Activated CD8-positive, alpha-beta memory T cell treated with anti-CD3 and anti-CD28 coated beads for 48 hours (primary cell): ENCODE results near the gene UTP20.
"Not testable (repeated sequence)": the region's sequence is repeated elsewhere in the genome, so short reads cannot be mapped to it uniquely, and the experiment has no call there.

Experiments used
- DNase-seq, 3 experiments: peaks; one replicate each; pipeline ENCODE4 v3.0.0-alpha.2; 2020; ENCODE audit warnings: low read depth in 2 of 3, low spot score in 2 of 3

UTP20 gene

GRCh38 chr12:101325590-101325989 lies 45.7 kb downstream of the UTP20 start:
- no peak for DNase-seq

DNA sequence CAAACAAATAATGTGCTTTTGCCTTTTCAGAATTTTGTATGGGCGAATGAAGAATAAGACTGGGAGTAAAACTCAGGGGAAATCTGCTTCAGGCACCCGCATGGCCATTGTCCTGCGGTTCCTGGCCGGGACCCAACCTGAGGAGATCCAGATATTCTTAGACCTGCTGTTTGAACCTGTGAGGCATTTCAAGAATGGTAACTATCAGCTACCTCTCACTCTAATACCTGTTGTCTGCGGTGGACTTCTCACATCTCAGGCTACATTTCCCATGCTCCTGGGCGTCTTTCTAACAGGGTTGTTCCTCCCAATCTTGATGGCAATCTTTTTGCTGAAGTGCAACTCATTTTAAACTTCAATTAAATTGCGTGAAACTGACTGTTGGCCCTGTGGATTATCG lies 47.1 kb downstream of the UTP20 start:
- no peak for DNase-seq

DNA sequence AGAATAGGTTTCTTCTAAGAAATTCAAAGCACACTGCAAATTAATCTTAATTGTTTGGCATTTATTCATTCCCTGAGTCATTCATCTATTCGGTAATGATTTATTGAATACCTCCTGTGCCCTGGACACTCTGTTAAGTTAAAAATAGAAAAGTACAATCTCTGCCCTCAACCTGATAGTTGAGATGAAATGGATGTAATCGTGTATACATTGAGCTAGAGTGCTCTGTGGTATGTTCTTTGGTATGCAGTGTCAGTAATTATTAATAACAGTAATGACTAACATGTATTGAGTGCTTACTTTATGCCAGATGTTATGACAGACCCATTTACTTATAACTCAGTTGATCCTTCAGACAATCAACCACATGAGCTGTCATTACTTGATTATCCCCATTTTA lies 47.6 kb downstream of the UTP20 start:
- DNase-seq = no peak

DNA sequence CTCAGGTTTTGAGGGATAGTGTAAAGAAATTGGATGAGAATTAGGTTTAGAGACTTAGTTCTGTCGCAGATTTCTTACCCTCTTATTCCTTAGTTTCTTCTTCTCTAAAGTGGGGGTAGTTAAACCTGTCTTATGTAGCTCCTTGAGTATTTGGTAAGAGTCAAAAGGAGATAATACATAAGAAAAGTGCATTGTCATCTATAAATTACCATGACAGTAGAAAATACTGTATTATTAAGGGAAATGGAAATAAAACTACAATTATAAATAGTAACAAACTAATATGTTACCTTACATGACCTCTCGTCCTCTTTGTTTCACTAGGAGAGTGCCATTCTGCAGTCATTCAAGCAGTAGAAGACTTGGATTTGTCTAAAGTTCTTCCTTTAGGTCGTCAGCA lies 49.0 kb downstream of the UTP20 start:
- DNase-seq = no peak

DNA sequence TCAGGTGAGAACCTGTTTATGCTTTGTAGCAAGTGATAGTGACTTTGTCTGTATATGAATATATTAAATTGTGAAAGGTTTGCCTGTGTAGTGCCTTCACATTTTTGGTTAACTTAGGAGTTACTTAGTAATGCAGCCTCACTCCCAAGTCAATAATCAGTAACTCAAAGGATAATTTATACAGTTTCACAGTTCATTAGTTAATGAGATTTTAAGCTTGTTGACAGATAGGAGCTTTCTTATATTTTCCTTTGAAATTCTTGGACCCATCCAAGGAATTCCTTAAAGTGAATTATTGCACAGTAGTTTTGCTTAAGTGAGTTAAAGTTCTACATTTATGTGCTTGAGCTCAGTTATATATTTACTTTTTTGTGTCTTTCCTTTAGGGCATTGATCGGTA lies 50.7 kb downstream of the UTP20 start:
- no peak for DNase-seq

- DNase-seq = no peak
Measured at GRCh38 chr12:101336437-101336836, 56.5 kb downstream of the UTP20 start.

- DNase-seq = no peak
Measured at GRCh38 chr12:101338087-101338486, 58.2 kb downstream of the UTP20 start.

DNA sequence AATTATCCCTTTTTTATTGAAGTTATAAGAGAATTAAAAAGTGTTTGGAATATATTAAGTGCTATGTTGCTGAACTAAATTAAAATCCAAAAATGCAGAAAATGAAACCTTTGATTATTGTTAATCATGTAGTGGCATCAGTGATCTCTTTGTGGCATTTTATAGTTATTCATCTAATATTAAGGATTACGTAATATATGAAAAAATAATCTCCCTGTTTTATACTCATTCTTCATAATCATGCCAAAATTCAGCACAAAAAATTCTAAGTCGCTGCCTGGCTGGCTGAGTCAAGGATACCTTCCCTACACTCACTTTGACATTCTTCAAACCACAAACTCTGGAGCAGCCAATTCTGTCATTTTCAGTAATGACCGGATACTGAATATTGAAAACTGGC lies 64.0 kb downstream of the UTP20 start:
- no peak for DNase-seq

GRCh38 chr12:101351682-101352081 lies 71.8 kb downstream of the UTP20 start:
- DNase-seq = no peak

DNA sequence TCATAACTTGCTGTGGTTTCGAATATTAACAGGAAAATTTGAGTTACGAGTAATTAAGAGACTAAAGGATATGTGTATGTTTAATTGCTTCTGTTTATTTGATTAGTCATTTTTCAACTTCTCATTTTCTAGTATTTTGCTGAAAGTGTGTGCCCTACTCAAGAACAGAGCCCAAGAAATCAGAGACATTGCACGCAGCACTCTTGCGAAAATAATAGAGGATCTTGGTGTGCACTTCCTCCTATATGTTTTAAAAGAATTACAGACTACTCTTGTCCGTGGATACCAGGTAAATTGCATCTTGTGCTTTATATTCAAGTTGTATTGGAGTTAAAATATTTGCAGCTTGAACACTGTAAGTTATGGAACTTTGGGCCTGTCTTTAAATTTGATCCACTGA lies 76.9 kb downstream of the UTP20 start:
- no peak for DNase-seq

- DNase-seq = no peak
Measured at GRCh38 chr12:101361455-101361854, 81.5 kb downstream of the UTP20 start.

DNA sequence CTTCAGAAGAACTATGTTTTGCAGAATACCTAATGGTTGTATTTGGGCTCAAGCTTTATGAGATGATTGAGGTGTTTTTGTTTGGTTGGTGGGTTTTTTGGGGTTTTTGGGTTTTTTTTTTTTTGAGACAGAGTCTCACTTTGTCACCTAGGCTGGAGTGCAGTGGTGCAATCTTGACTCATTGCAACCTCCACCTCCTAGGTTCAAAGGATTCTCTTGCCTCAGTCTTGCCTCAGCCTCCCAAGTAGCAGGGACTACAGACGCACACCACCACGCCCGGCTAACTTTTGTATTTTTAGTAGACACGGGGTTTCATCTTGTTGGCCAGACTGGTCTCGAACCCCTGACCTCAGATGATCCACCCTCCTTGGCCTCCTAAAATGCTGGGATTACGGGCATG lies 88.1 kb downstream of the UTP20 start:
- DNase-seq = no peak

DNA sequence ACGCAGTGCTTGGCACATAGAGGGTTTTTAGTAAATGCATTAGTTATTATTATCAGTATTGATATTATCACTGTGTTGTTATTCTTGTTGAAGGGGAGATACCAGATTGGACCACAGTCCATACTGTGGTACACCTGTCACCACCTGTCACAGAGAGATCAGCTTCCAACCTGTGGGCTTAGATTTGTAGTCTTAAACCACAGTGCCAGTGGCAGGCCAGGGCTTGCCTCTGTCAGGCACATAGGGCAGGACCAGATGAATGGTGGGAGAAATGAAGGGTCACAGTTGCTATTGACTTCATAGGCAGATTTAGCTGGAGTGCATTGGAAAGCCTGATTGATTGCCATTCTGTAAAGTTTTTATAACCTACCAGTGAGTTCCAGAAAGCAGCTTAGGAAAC lies 92.5 kb downstream of the UTP20 start:
- no peak for DNase-seq

- DNase-seq = no peak
Measured at GRCh38 chr12:101375573-101375972, 95.7 kb downstream of the UTP20 start.

DNA sequence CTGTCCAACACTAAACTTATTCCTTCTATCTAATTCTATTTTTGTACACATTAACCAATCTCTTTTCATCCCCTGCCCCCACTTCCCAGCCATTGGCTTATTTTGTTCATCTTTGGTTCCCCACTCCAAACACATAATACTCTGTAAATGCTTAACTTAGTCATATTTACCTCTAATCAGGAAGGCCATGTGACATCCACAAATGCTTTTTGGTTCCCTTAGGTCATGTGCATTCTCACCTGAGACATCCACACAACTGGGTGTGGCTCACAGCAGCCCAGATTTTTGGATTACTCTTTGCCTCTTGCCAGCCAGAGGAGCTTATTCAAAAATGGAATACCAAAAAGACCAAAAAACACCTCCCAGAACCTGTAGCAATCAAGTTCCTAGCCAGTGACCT lies 99.2 kb downstream of the UTP20 start:
- DNase-seq = no peak

- DNase-seq = not testable (repeated sequence)
Measured at GRCh38 chr12:101391181-101391580, 111.3 kb downstream of the UTP20 start.

DNA sequence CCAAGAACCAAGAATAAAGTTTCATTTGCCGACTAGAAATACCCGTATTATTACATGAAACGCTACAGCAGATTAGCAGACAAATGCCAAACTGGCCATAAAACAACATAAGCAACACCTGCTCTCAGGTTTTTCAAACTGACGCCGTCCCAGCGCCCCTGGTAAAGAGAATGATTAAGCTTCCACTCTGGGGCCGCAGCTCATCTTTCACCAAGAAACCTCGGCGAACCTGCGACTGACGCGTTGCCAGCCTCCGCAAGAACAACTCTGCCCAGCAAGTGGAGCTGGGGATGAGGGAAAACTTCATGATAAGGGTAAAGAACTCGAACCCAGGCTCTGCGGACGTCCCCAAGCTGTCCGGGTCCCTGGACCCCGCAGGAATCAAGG lies 127.1 kb downstream of the UTP20 start:
- DNase-seq = no peak

DNA sequence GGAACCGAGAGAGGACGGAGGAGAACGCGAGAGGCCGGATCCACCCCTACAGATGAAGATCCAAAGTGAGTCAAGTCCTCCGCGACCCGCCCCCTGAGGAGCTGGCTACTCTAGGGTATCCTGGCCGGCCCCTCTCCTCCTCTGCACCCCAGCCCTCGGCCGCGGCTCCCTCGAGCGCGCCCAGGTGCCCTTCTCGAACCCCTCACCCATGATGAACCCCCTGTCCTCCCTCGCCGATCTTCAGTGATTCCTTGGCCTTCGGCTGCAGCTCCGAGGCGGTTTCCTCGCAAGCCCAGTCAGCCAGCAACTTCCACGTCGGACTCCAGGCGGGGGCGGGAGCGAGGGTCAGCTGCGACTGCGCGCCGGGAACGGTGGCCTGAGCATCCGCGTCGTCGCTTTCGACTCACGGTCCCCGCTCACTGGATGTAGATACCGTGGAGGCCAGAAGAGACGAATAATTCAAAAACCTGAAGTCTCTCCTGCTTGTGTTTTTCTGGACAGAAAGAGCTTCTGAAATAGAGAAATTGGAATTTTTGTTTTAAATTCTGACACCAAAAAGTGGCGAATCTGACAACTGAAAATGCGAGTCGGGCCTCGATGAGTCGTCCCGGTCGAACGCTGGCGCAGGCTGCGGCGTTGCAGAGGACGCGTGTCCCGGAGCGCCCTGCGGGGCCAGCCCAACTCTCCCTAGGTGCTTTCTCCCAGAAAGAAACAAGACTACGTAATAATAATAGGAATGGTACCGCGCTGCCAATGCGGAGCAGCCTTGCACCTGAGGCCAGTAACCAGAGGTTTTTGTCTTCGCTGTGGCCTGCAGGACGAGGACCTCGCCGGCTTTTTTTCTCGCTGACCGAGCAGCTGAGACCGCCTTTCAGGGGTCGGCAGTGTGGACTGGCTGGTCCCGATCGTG lies 127.8 kb downstream of the UTP20 start, which contains the start of gene ARL1:
Gene ARL1 (minus strand): TSS at position 337 of the 910 bp plus-strand sequence. CDS start 127 bp downstream, at position 210.
- DNase-seq = peak; percentile 57 to 75 (median 61)

GRCh38 chr12:101410169-101410568 lies 130.3 kb downstream of the UTP20 start:
- DNase-seq = not testable (repeated sequence)

GRCh38 chr12:101414533-101415119 lies 134.7 kb downstream of the UTP20 start:
- no peak for DNase-seq

DNA sequence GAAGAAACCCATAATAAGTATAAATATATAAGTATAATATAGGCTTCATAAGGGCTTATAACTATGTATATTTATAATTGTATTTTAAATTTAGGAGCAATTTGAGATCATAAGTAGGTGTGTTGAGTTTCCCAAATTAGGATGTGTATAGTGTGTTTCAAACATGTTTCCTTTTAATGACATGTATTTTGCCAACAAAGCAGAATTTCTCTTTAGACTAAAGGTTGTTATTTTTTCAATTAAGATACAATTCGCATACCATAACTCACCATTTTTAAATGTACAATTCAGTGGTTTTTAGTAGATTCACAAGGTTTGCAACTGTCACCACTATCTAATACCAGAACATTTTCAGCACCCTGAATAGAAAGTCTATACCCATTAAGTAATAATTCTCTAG lies 135.3 kb downstream of the UTP20 start:
- no peak for DNase-seq

DNA sequence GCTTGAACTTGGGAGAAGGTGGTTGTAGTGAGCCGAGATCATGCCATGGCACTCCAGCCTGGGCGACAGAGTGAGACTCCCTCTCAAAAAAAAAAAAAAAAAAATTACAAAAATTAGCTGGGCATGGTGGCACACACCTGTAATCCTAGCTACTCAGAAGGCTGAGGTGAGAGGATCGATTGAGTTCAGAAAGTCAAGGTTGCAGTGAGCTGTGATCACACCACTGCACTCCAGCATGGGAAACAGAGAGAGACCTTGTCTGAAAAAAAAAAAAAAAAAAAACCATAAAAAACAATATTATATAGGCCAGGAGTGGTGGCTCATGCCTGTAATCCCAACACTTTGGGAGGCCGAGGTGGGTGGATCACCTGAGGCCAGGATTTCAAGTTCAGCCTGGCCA lies 142.2 kb downstream of the UTP20 start:
- not testable (repeated sequence) for DNase-seq

- DNase-seq = no peak
Measured at GRCh38 chr12:101424620-101425019, 144.7 kb downstream of the UTP20 start.
